ENCODE measurements around the gene AK9.

- no peak for TF ChIP-seq CTCF (IDR thresholded peaks at IDR 0.05)
- TF ChIP-seq EP300 (IDR thresholded peaks at IDR 0.05) = no peak
- no peak for TF ChIP-seq POLR2AphosphoS5 (IDR thresholded peaks at IDR 0.05)
- TF ChIP-seq POLR2A (IDR thresholded peaks at IDR 0.05) = no peak
Measured at GRCh38 chr6:109507490-109508072, 183.4 kb downstream of the AK9 start.
